Right hindlimb (tissue), 1 donor: ENCODE data around the gene CDH12.
"Not testable (repeated sequence)": the region's sequence is repeated elsewhere in the genome, so short reads cannot be mapped to it uniquely, and the experiment has no call there.

Experiments
- DNase-seq: peaks from one replicate; pipeline ENCODE4 v3.0.0-alpha.2; 2018

Gene CDH12

DNA sequence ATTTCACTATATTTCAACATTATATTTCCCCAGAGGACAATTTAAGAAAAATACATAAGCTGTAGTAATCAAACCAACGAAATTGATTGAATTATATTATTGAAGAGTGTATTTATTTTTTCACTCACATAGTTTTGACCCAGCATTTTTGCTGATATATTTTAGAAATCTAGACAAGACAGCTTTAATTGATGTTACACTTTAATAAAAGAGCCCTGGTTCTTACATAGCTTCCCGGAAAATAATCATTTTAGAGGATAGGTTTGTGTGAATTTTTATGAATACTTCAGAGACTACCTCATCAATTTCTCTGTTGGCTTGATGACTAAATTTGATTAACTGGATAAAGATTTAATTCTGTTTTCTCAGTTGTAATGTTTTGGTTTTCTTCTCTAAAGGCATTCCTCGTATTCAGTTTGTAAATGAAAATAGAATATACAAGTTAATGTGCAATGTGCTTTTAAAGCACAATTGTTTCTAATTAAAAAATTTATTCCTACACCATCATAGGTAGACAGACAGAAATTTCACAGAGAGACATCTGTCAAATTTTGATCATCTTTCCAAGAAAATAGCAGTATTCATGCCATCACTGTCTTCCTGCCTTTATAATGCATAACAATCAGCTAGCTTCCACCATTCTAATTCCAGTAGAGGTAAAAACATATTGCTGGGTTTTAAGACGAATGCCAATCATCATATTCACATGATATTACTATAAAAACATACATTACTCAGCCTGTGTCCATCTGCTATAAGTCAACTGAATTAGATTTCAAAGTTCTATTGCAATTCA is 441.4 kb downstream of the CDH12 start:
- DNase-seq: no peak

DNA sequence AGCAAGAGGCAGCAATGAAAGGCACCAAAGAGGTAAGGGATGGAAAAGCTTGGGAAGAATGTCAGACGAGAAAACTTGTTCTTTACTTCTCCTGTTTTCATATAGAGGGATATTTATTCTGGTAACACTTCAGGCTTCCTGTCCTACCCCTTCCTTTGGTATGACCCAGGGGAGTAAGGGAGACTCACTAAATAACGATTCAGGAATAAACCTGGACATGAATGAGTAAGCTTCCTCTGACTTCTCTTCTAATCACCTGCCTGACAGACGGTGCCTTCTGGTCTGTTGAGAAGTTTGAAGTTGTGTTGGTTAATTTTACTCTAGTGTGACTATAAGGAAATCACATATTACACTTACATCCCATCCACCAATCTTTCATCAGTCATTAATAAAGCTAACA is 461.2 kb downstream of the CDH12 start:
- DNase-seq: no peak

GRCh38 chr5:22390888-22391287 is 462.3 kb downstream of the CDH12 start:
- no peak for DNase-seq

- no peak for DNase-seq
These were observed 480.1 kb downstream of the CDH12 start for GRCh38 chr5:22372826-22373660.

GRCh38 chr5:22372376-22372775 is 480.8 kb downstream of the CDH12 start:
- DNase-seq: peak; percentile 23

- no peak for DNase-seq
These were observed 498.2 kb downstream of the CDH12 start for GRCh38 chr5:22354956-22355355.

- DNase-seq: no peak
These were observed 500.7 kb downstream of the CDH12 start for GRCh38 chr5:22352493-22352892.

- DNase-seq: no peak
These were observed 502.0 kb downstream of the CDH12 start for GRCh38 chr5:22351178-22351577.

DNA sequence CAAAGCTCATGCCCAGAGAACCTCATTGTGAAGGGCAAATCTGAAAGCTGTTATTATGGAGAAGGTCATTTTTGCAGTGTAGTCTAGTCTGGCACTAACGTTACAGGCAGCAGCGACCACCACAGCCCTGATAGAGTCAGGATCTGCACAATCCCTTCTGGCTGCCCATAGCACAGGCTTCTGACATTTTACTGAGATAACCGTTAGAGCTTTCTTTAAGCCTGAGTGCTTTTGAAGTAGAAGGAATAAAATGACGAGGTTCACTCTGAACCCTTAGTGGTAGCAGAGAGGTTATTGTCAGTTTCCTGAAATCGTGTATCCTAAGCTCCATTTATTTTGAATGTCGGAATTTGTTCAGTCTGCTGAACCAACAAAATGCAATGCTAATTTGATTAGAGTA is 505.1 kb downstream of the CDH12 start:
- no peak for DNase-seq

DNA sequence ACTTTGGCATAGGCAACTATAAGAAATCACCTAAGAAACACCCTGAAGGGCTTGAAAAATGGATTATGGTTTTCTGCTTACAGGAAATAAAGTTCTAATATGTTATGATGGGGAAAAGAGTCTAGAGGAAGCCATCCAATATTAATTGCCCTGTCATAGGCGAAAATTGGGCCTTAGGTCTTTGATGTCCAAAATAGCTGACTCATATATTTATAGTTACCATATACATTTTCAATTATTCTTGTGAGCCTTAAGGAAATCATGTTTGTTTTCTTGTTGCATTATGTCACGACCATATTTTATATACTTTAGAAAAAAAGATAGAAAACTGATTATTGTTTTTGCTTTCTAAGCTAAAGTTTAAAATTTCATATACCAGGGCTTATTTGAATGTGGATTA is 509.1 kb downstream of the CDH12 start:
- DNase-seq: no peak

- DNase-seq: no peak
These were observed 511.7 kb downstream of the CDH12 start for GRCh38 chr5:22341406-22341805.

- DNase-seq: not testable (repeated sequence)
These were observed 520.2 kb downstream of the CDH12 start for GRCh38 chr5:22332949-22333348.

DNA sequence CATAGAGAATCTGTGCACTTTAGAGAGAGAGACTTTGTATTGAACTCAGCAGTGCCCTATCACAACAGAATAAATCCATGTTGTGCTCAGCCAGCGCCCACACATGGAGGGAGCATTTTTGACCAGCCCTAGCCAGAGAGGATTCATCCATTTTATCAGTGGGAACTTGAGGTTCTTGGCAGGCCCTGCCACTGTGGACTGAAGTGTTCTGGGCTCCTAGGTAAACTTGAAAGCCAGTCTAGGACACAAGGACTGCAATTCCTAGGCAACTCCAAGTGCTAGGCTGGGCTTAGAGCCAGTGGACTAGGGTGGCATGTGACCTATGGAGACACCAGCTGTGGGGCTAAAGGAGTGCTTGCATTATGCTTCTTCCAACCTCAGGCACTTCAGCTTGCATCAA is 523.5 kb downstream of the CDH12 start:
- DNase-seq: no peak

DNA sequence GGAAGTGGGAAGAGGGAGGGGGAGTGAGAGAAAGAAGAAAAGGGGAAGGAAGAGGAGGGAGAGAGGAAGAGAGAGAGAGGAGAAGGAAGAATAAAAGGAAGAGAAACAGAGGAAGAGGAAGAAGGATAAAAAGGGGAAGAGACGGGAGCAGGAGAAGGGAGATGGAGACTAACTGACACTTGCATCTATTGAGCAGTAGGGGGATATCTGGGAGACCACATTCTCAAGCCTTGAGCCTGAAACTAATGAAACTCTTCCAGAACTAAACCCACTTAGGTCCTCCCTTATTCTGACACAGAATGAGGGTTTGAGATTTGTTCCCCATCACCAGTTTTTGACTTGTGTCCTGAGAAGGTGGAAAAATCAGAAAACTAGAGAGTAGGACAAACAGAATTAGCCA is 533.3 kb downstream of the CDH12 start:
- no peak for DNase-seq

GRCh38 chr5:22316294-22316693 is 536.9 kb downstream of the CDH12 start:
- no peak for DNase-seq

DNA sequence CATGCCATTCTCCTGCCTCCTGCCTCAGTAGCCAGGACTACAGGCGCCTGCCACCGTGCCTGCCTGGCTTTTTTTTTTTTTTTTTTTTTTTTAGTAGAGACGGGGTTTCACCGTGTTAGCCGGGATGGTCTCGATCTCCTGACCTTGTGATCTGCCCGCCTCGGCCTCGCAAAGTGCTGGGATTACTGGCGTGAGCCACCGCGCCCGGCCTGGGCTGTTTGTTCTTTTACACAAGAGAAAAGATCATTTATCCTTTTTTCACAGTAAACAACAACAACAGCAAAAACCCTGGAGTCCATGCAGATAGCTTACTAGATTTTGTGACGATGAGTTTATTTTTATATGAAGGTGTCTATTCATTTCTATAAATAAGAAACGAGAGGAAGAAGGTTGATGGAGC is 538.1 kb downstream of the CDH12 start:
- not testable (repeated sequence) for DNase-seq

DNA sequence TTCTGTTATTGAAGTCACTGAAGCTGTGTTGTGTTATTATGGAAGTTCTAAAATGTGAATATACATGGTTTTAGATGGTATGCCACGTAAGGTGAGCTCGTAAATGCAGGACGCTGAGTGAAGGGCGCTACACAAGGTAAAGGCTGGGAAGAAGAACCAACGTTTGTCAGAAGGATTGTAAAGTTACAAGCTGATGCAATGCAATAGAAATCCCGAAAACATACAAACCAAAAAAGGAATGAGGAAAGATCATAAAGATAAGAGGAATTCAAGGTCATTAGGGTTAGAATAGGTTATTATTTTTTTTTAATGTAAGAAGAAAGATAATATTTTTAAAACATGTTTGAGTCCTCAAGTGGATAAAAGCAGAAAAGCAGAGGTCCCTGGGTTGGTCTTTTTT is 538.6 kb downstream of the CDH12 start:
- no peak for DNase-seq

DNA sequence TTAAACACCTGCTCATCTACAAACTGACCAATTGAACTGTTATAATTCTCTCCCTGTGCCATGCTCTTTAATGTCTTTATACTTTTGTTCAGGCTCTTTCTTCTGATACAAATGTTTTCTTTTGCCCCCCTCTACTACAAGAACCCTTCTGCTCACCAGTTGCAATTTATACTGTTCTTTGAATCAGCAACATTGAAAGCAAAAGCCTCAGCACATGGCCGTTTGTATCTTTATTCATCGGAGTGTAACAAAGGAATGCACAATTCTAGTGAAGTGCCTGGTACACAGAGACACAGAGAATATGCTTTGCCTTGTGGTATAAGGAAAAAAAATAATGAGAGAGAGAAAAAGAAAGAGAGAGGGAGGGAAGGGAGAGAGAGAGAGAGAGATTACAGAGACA is 547.1 kb downstream of the CDH12 start:
- no peak for DNase-seq

GRCh38 chr5:22295832-22296231 is 557.3 kb downstream of the CDH12 start:
- DNase-seq: no peak

DNA sequence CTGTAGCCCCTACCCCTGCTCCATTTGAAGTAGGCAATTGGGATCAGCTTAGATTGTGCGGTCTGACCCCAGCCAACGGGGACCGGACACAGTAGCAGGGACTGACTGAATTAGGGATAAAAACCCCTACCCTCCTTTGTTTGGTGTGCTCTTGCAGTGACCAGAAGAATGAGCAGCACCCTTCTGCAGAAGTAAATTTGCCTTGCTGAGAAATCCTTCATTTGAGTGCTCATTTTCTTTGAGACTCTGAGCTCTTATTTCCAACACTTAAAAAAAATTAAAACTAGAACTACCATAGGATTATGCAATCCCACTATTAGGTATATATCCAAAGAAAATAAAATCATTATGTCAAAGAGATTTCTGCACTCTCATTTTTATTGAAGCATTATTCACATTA is 560.0 kb downstream of the CDH12 start:
- no peak for DNase-seq

DNA sequence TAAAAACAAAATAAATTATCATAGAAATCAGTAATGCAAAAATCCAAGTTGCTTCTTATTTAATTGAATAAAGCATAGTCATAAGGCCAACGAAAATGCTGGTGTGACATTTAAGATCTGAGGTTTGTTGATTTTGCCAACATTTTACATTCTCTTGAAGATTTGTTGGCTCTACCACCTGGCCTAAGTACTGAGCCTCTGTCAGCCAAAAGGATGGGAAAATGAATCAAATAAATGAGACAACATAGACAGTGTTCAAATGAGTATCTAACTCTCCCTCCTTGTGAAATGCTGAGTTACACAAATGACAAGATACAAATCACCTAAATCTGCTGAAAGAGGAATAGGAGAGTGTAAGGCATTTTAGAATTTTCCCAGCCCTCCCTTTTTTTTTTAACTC is 575.0 kb downstream of the CDH12 start:
- DNase-seq: no peak

DNA sequence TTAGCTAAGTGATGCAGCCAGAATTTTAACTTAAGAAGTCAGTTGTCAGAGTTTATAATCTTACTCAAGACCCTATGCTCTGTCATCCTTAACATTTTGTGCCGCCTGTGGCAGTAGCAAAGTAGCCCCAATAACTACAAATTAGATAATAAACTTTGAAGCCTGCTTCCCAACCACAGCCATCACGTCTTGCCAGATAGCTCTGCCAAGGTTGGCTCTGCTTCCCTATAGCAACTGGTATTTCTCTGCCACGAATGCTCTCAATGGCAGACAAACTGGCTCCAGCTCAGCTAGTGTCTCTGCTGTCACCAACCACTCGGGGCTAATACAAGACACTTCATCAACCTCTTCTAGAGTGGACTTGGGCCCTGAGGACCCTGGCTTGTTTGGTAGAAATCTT is 576.1 kb downstream of the CDH12 start:
- DNase-seq: no peak

DNA sequence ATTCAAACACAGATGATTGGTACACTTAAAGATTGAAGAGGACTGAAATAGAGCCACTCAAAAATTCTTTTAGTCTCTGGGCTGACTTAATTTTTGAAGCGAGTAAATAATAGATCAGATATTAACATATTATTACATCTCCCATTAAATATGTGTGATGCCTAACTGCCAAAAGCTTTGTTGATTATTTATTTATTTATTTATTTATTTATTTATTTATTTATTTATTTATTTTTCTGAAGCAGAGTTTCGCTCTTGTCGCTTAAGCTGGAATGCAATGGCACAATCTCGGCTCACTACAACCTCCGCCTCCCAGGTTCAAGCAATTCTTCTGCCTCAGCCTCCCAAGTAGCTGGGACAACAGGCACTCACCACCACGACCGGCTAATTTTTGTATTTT is 587.3 kb downstream of the CDH12 start:
- not testable (repeated sequence) for DNase-seq

DNA sequence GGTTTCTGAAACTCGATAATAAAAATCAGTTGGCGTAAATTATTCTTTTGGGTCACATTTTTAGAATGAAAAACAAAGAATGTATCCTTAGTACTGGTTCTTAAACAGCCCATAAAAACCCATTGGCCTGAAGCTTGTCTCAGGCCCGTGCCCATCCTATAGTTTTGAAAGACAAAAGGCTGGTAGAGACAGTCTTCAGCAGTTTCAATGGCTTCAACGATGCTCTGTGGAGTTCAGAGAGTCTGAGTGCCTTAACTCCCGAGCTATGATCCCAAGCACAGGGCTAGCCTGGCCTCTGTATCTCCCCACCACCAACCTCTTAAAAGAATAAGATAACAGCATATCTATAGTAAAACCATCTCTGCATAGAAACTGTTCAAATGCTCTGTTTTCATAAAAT is 595.0 kb downstream of the CDH12 start:
- no peak for DNase-seq
